MM.1S (cell line): ENCODE measurements around the gene CNTNAP2.

Source experiments
- DNase-seq: peaks from one replicate; pipeline ENCODE4 v3.0.0-alpha.2; 2015
- H2AFZ ChIP-seq: fragments of 300-600 bp; sonication (generic); 2 replicates; pipeline ENCODE4 v1.6.0; 2016; ENCODE audit warnings: antibody characterized with exemption, low read length
- H3F3A ChIP-seq: fragments of 300-600 bp; sonication (generic); 2 replicates; pipeline ENCODE4 v1.6.1; 2016; ENCODE audit warnings: mild to moderate bottlenecking, antibody characterized with exemption, low read length, moderate library complexity, mixed read lengths; ENCODE audit not compliant: insufficient read depth
- H3K27ac ChIP-seq: fragments of 300-600 bp; sonication (generic); 2 replicates; pipeline ENCODE4 v1.5.1; 2016; ENCODE audit warnings: mild to moderate bottlenecking, low read length
- H3K27me3 ChIP-seq: fragments of 300-600 bp; sonication (generic); replicated peaks from 2 replicates; pipeline ENCODE4 v1.6.0; 2016; ENCODE audit warnings: low read length; ENCODE audit not compliant: insufficient read depth
- H3K36me3 ChIP-seq: fragments of 300-600 bp; sonication (generic); replicated peaks from 2 replicates; pipeline ENCODE4 v1.6.1; 2016; ENCODE audit warnings: mild to moderate bottlenecking, low read length, mixed read lengths; ENCODE audit not compliant: insufficient read depth
- H3K4me1 ChIP-seq: fragments of 300-600 bp; sonication (generic); 2 replicates; pipeline ENCODE4 v1.6.1; 2016; ENCODE audit warnings: low read length, mixed read lengths
- H3K4me2 ChIP-seq: fragments of 300-600 bp; sonication (generic); 2 replicates; pipeline ENCODE4 v1.6.0; 2016; ENCODE audit warnings: low read depth, low read length
- H3K4me3 ChIP-seq: fragments of 300-600 bp; sonication (generic); 2 replicates; pipeline ENCODE4 v1.5.1; 2016; ENCODE audit warnings: low read length, mixed read lengths
- H3K79me2 ChIP-seq: fragments of 300-600 bp; sonication (generic); 2 replicates; pipeline ENCODE4 v1.6.1; 2016; ENCODE audit warnings: mixed run types, low read length, mixed read lengths
- H3K9ac ChIP-seq: fragments of 300-600 bp; sonication (generic); 2 replicates; pipeline ENCODE4 v1.6.1; 2016; ENCODE audit warnings: low read length, mixed read lengths
- H3K9me2 ChIP-seq: fragments of 300-600 bp; sonication (generic); replicated peaks from 2 replicates; pipeline ENCODE4 v1.6.1; 2016; ENCODE audit warnings: mild to moderate bottlenecking, low read length, mixed read lengths; ENCODE audit not compliant: insufficient read depth
- H3K9me3 ChIP-seq: fragments of 300-600 bp; sonication (generic); replicated peaks from 2 replicates; pipeline ENCODE4 v1.6.1; 2016; ENCODE audit warnings: mild to moderate bottlenecking, low read length, mixed read lengths; ENCODE audit not compliant: insufficient read depth
- H4K20me1 ChIP-seq: fragments of 300-600 bp; sonication (generic); 2 replicates; pipeline ENCODE4 v1.6.1; 2016; ENCODE audit warnings: mild to moderate bottlenecking, low read length, moderate library complexity, mixed read lengths; ENCODE audit not compliant: insufficient read depth
- EZH2 ChIP-seq: fragments of 300-600 bp; sonication (generic); optimal IDR thresholded peaks from 2 replicates; pipeline ENCODE3; 2017; ENCODE audit warnings: low read depth, mild to moderate bottlenecking, antibody characterized with exemption, low read length, mixed read lengths
- EZH2phosphoT487 ChIP-seq: fragments of 300-600 bp; sonication (generic); IDR thresholded peaks from 2 replicates; pipeline ENCODE4 v1.6.1; 2018; ENCODE audit warnings: antibody characterized with exemption, low read length
- TF ChIP-seq, protein P1 (sequence below): fragments of 300-600 bp; sonication (generic); IDR thresholded peaks from 2 replicates; pipeline ENCODE4 v1.5.1; 2016; ENCODE audit warnings: antibody characterized with exemption, low read length, mixed read lengths

CNTNAP2 gene

GRCh38 chr7:147492606-147493005, 1376.0 kb downstream of the CNTNAP2 start:
- Histone ChIP-seq H3K27me3 (no peaks in the 10 kb centered on the region), H4K20me1 (no peaks in the 10 kb centered on the region), H3K9me3 (no peaks in the 10 kb centered on the region), H3K4me2 (no peak overlapping the region), H3K79me2 (no peaks in the 10 kb centered on the region), H3K36me3 (no peaks in the 10 kb centered on the region), H2AFZ (no peak overlapping the region), H3F3A (no peaks in the 10 kb centered on the region), H3K4me3 (no peak overlapping the region), H3K27ac (no peak overlapping the region), H3K4me1 (no peaks in the 10 kb centered on the region), H3K9ac (no peak overlapping the region), H3K9me2 (no peaks in the 10 kb centered on the region)
- no peak for DNase-seq
- TF ChIP-seq, protein P1, sequence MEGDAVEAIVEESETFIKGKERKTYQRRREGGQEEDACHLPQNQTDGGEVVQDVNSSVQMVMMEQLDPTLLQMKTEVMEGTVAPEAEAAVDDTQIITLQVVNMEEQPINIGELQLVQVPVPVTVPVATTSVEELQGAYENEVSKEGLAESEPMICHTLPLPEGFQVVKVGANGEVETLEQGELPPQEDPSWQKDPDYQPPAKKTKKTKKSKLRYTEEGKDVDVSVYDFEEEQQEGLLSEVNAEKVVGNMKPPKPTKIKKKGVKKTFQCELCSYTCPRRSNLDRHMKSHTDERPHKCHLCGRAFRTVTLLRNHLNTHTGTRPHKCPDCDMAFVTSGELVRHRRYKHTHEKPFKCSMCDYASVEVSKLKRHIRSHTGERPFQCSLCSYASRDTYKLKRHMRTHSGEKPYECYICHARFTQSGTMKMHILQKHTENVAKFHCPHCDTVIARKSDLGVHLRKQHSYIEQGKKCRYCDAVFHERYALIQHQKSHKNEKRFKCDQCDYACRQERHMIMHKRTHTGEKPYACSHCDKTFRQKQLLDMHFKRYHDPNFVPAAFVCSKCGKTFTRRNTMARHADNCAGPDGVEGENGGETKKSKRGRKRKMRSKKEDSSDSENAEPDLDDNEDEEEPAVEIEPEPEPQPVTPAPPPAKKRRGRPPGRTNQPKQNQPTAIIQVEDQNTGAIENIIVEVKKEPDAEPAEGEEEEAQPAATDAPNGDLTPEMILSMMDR = no peak
- TF ChIP-seq EZH2phosphoT487 (no peak), EZH2 (no peak)

DNA sequence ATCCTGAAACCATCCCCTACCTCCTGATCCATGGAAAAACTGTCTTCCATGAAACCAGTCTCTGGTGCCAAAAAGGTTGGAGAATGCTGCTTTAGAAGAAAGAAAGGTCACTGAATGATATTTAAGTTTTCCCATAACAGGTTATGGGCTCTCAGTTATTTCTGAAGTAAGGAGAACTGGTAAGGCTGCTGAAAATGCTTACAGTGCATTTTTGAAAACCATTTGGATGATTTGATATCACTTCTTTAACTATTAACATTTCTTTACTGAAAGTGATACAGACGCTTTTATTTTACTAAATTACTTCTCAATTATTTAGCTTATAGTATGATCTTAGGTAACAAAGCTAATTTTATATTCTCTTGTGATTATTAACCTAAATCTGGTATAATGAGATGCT, 1379.6 kb downstream of the CNTNAP2 start:
- DNase-seq = no peak
- Histone ChIP-seq H3F3A (no peaks in the 10 kb centered on the region), H3K4me2 (no peak overlapping the region), H3K27ac (no peak overlapping the region), H3K9ac (no peak overlapping the region), H4K20me1 (no peaks in the 10 kb centered on the region), H3K36me3 (no peaks in the 10 kb centered on the region), H3K4me3 (no peak overlapping the region), H3K79me2 (no peaks in the 10 kb centered on the region), H3K9me2 (no peaks in the 10 kb centered on the region), H3K9me3 (no peaks in the 10 kb centered on the region), H2AFZ (no peak overlapping the region), H3K27me3 (no peaks in the 10 kb centered on the region), H3K4me1 (no peaks in the 10 kb centered on the region)
- TF ChIP-seq EZH2phosphoT487 = no peak
- TF ChIP-seq, protein P1 = no peak
- TF ChIP-seq EZH2 = no peak

- no peaks in the 10 kb centered on the region for H3K36me3 ChIP-seq
- no peak overlapping the region for H3K4me2 ChIP-seq
- H3K9me3 ChIP-seq = no peaks in the 10 kb centered on the region
- no peak overlapping the region for H3K9ac ChIP-seq
- no peak overlapping the region for H2AFZ ChIP-seq
- no peaks in the 10 kb centered on the region for H3K79me2 ChIP-seq
- H3K9me2 ChIP-seq = no peaks in the 10 kb centered on the region
- DNase-seq = no peak
- no peaks in the 10 kb centered on the region for H3F3A ChIP-seq
- H3K4me1 ChIP-seq = no peaks in the 10 kb centered on the region
- H4K20me1 ChIP-seq = no peaks in the 10 kb centered on the region
- TF ChIP-seq, protein P1 = no peak
- TF ChIP-seq EZH2phosphoT487 (no peak), EZH2 (no peak)
- H3K4me3 ChIP-seq = no peak overlapping the region
- H3K27ac ChIP-seq = no peak overlapping the region
- H3K27me3 ChIP-seq = no peaks in the 10 kb centered on the region
Observed at GRCh38 chr7:147497246-147497645, 1380.6 kb downstream of the CNTNAP2 start.

- Histone ChIP-seq H3K27ac (no peak overlapping the region), H2AFZ (no peak overlapping the region), H3K4me2 (no peak overlapping the region), H3F3A (no peaks in the 10 kb centered on the region), H3K79me2 (no peaks in the 10 kb centered on the region), H3K27me3 (no peaks in the 10 kb centered on the region), H3K4me3 (no peak overlapping the region), H4K20me1 (no peaks in the 10 kb centered on the region), H3K9me3 (no peaks in the 10 kb centered on the region), H3K9ac (no peak overlapping the region), H3K4me1 (no peaks in the 10 kb centered on the region), H3K9me2 (no peaks in the 10 kb centered on the region), H3K36me3 (no peaks in the 10 kb centered on the region)
- DNase-seq = no peak
- no peak for TF ChIP-seq EZH2
- no peak for TF ChIP-seq EZH2phosphoT487
- TF ChIP-seq, protein P1 = no peak
Observed at GRCh38 chr7:147498081-147498480, 1381.5 kb downstream of the CNTNAP2 start.
